Retina (tissue), 1 donor: ENCODE measurements around the gene CADM4.
"Not testable (repeated sequence)": the region's sequence is repeated elsewhere in the genome, so short reads cannot be mapped to it uniquely, and the experiment has no call there.

Source experiments
- DNase-seq: peaks from one replicate; pipeline ENCODE4 v3.0.0-alpha.2; 2016

Gene CADM4, protein sequence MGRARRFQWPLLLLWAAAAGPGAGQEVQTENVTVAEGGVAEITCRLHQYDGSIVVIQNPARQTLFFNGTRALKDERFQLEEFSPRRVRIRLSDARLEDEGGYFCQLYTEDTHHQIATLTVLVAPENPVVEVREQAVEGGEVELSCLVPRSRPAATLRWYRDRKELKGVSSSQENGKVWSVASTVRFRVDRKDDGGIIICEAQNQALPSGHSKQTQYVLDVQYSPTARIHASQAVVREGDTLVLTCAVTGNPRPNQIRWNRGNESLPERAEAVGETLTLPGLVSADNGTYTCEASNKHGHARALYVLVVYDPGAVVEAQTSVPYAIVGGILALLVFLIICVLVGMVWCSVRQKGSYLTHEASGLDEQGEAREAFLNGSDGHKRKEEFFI

DNA sequence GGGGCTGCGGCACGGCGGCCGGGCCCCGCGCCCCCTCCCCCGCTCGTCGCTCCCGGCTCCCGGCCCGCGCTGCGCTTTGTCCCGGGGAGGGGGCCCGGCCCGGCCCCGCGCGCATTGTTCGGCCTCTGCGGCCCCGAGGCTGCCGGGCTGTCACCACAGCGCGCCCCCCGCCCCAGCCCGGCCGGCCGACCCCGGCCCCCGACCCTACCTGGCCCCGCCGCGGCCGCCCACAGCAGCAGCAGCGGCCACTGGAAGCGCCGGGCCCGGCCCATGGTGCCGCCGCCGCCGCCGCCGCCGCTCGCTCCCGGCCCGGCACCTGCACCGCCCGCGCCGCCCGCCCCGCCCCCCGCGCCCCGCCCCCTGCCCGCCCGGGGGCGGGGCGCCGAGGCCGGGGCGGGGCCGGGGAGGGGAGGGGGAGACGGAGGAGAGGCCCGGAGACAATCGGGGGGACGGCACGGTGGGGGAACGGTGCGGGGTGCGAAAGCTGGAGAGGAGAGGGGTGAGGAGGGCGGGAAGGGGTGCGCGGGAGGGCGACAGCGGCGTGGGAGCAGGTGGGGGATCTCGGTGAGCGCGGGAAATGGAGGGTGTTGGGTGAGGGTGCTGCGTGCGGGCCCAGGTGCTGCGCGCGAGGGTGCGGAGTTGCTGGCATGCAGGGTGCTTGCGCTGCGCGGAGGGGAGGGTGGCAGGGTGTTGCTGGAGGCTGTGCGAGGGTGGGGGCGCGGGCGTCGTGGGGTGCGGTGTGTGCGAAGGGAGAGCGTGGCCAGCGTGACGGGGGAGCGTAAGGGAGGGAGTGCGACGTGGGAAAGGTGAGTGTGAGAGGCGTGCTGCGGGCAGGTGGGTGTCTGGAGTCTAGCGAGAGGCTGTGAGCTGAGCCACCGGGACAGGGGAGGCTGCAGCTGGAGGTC lies at the start of gene CADM4:
Gene CADM4 (minus strand): TSS at position 332 of the 905 bp plus-strand sequence. CDS start 60 bp downstream, at position 272.
- DNase-seq = peak; percentile 30

DNA sequence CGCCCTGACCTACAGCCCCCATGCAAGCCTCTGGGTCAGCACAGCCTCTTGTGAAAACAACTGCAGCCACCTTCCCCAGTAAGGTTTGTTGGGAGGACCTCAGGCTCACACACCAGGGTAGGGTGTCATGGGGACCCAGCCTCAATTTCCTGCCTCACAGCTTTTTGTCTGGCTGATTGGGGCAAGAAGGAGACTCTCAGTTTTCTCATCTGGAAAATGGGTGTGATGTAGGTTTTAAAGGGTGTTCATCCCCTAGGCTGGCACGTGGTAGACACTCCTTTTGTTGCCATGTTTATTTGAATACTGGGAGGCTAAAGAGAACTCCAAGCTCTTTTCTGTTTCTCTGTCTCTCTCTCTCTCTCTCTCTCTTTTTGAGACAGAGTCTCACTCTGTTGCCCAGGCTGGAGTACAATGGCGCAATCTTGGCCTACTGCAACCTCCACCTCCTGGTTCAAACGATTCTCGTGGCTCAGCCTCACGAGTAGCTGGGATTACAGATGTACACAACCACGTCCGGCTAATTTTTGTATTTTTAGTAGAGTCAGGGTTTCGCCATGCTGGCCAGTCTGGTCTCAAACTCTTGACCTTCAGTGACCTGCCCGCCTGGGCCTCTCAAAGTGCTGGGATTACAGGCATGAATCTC lies 48.5 kb upstream of the CADM4 start:
- DNase-seq = no peak

DNA sequence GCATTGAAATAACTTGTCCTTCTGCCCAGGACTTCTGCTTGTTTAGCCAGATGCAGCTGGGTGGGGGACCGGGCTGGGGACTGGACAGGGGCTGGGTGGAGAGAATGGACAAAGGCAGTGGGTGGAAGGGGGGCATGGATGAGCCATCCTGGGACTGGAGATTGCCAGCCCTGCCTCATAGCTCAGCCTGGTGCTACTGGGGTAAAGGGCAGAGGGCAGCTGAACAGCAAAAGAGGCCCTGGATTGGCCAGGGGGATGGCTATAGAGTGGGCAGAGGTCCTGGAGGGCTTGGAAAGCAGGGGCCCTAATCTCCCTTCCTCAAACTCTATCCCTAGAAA lies 48.0 kb upstream of the CADM4 start:
- no peak for DNase-seq

DNA sequence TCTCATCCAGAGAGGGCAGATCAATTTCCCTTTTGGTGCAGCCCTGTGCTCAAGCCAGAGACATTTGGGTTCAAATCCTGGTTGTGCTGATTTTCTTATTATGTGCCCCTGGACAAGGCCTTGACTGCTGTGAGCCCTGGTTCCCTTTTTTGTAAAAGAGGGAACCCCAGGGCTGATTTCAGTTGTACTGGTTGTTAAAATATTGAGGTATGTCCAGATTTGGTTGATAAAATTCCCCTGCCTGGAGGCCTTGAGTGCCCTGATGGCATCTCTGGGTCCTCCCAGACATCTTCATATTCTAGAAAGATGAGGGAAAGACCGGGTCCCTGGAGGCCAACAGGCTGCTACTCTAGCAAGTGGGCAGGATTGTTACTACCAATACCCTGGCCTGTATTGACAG lies 44.7 kb upstream of the CADM4 start:
- no peak for DNase-seq

GRCh38 chr19:43683905-43684304 lies 44.3 kb upstream of the CADM4 start:
- no peak for DNase-seq

GRCh38 chr19:43682824-43683661 lies 43.4 kb upstream of the CADM4 start:
- DNase-seq = no peak

- not testable (repeated sequence) for DNase-seq
These were observed 42.6 kb upstream of the CADM4 start for GRCh38 chr19:43682269-43682668.

GRCh38 chr19:43681821-43682220 lies 42.2 kb upstream of the CADM4 start:
- no peak for DNase-seq

GRCh38 chr19:43678512-43679261 lies 39.0 kb upstream of the CADM4 start:
- no peak for DNase-seq

GRCh38 chr19:43675906-43676305 lies 36.3 kb upstream of the CADM4 start:
- no peak for DNase-seq

- DNase-seq = no peak
These were observed 35.7 kb upstream of the CADM4 start for GRCh38 chr19:43675269-43675879.

- no peak for DNase-seq
These were observed 34.9 kb upstream of the CADM4 start for GRCh38 chr19:43674596-43674995.

DNA sequence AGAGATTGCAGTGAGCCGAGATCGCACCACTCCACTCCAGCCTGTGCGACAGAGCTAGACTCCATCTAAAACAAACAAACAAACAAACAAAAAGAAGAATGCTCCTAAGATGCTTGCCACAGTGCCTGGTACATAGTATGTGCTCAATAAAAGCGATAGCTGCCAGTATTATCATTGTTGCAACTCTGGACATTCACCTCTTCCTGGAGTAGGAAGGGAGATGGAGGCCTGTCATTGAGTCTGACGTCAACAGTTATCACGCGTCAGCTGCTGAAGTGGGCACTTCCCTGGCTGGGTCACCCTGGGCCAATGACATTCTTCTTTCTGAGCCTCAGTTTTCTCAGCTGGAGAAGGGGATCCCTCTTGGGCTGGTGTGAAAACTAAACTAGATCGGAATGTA lies 34.5 kb upstream of the CADM4 start:
- no peak for DNase-seq

DNA sequence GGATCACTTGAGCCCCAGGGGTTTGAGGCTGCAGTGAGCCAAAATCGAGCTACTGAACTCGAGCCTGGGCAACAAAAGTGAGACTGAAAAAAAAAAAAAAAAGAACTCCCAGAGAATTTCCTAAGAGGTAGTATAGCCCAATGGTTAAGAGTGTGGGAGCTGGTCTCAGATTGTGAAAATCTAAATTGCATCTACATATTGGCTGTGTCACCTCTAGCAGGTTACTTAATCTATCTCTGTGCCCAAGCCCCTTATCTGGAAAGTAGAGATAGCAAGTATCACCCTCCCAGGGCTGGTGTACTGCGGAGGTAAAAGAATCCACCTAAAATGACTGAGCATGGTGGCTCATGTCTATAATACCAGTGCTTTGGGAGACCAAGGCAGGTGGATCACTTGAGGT lies 34.0 kb upstream of the CADM4 start:
- DNase-seq = no peak

DNA sequence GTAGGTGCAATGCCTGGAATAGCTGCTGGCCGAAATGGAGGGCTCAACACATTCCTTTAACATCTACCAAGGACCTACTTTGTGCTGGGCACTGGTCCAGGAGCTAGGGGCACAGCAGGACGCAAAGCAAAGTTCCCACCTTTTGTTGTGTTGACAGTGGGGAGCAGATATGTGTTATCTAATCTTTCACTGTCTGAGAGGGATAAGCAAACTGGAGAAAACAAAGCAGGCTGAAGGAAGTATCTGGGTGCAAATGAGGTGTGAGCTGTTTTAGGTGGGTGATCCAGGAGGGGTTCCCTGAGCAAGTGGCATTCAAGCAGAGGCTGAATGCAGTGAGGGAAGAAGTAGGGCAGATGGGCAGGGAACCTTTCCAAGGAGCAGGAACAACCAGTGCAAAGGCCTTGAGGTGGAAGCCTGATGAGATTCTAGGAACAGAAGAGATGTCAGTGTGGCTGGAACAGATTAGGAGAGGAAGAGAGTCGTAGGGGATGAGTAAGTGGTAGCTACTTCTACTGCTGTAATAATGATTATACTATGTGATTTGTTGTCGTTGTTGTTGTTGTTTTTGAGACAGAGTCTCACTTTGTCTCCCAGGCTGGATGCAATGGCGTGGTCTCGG lies 32.5 kb upstream of the CADM4 start:
- no peak for DNase-seq

DNA sequence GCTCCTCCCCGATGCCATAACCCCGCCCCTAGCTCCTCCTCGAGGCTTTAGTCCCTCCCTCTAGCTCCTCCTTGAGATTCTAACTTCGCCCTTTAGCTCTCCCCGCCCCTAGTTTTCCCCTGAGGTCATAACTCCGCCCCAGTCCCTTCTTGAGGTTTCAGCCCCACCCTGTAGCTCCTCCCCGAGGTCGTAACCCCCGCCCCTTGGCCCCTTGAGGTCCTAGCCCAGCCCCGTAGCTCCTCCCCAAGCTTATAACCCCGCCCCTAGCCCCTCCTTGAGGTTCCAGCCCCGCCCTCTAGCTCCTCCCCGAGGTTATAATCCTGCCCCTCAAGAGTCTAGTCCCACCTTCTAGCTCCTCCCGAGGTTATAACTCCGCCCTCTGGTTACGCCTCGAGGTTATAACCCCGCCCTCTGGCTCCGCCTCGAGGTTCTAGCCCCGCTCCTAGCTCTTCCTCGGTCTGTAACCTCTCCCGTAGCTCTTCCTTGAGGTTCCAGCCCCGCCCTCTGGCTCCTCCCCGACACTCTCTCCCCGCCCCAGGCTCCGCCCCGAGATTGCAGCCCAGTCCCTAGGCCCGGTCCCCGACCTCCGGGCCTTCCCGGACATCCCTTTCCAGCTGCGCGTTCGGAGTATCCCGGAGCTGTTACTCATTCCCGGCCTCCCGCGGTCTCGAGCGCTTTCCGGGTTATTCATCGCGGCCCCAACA lies 28.9 kb upstream of the CADM4 start:
- DNase-seq = peak; percentile 90

GRCh38 chr19:43667876-43668405 lies 28.3 kb upstream of the CADM4 start:
- DNase-seq = peak; percentile 86

GRCh38 chr19:43667126-43667875 lies 27.7 kb upstream of the CADM4 start:
- DNase-seq = no peak

DNA sequence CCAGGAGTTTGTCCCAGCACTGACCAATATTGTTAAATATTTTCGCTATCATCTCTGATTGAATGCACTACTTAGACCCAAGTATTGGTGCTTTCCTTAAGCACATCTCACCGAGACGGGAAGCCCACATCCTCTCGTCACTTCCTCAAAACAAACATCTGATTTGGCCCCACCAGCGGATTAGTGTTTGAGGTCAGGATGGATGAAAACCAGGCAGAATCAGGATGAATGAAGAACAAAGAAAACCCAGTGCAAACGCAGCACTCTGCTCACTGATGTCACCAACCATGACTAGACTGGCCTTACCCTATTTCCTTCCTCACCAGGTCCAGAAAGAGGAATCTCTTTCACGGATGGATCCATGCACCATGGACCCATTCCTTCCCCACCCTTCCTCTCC lies 24.4 kb upstream of the CADM4 start:
- no peak for DNase-seq
